GM23248 (cell line): ENCODE results near the gene GRB10.

ENCODE experiments used
- EZH2 ChIP-seq: fragments of 200-600 bp; sonication (generic); IDR thresholded peaks from 2 replicates; pipeline ENCODE4 v1.6.1; 2018; ENCODE audit warnings: antibody characterized with exemption, mild to moderate bottlenecking; ENCODE audit not compliant: insufficient read depth, poor library complexity, severe bottlenecking
- EZH2phosphoT487 ChIP-seq: fragments of 200-600 bp; sonication (generic); IDR thresholded peaks from 2 replicates; pipeline ENCODE4 v1.6.1; 2018; ENCODE audit warnings: antibody characterized with exemption, moderate library complexity, mild to moderate bottlenecking, low read depth; ENCODE audit not compliant: insufficient read depth

DNA sequence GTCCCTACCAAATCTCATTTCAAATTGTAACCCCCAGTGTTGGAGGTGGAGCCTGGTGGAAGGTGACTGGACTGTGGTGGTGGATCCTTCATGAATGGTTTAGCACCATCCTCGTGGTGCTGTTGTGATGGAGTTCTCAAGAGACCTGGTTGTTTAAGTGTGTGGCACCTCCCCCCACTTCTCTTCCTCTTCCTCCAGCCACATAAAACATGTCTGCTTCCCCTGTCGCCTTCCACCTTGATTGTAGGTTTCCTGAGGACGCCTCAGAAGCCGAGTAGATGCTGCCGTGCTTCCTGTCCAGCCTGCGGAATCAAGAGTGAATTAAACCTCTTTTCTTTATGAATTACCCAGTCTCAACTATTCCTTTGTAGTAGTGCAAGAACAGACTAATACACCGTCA is 21.0 kb downstream of the GRB10 start:
- TF ChIP-seq EZH2phosphoT487 (no peak), EZH2 (no peak)
